Effector memory CD4-positive, alpha-beta T cell (primary cell): ENCODE data around the gene TRIM45.

Experiments
- DNase-seq, 3 donors: peaks; one replicate each; pipeline ENCODE4 v3.0.0-alpha.2; 2020
- H3K27ac ChIP-seq: 2 replicates; pipeline ENCODE4 v1.7.0; 2013; ENCODE audit warnings: mild to moderate bottlenecking, low read length, moderate library complexity; ENCODE audit not compliant: insufficient read depth, poor library complexity, severe bottlenecking
- H3K27me3 ChIP-seq: replicated peaks from 2 replicates; pipeline ENCODE4 v1.7.0; 2013; ENCODE audit warnings: mild to moderate bottlenecking, low read length; ENCODE audit not compliant: insufficient read depth, control insufficient read depth, poor library complexity, severe bottlenecking
- H3K36me3 ChIP-seq: 2 replicates; pipeline ENCODE4 v1.7.0; 2013; ENCODE audit warnings: mild to moderate bottlenecking, low read length, moderate library complexity; ENCODE audit not compliant: control insufficient read depth, insufficient read depth
- H3K4me1 ChIP-seq: 2 replicates; pipeline ENCODE4 v1.7.0; 2013; ENCODE audit warnings: low read length, mild to moderate bottlenecking; ENCODE audit not compliant: control insufficient read depth, insufficient read depth, poor library complexity, severe bottlenecking
- H3K4me3 ChIP-seq: 2 replicates; pipeline ENCODE4 v1.7.0; 2013; ENCODE audit warnings: low read length, low read depth, mild to moderate bottlenecking; ENCODE audit not compliant: insufficient read depth, poor library complexity, severe bottlenecking
- H3K9me3 ChIP-seq: 2 replicates; pipeline ENCODE4 v1.7.0; 2013; ENCODE audit warnings: mild to moderate bottlenecking, low read length, moderate library complexity; ENCODE audit not compliant: control insufficient read depth

TRIM45 gene

DNA sequence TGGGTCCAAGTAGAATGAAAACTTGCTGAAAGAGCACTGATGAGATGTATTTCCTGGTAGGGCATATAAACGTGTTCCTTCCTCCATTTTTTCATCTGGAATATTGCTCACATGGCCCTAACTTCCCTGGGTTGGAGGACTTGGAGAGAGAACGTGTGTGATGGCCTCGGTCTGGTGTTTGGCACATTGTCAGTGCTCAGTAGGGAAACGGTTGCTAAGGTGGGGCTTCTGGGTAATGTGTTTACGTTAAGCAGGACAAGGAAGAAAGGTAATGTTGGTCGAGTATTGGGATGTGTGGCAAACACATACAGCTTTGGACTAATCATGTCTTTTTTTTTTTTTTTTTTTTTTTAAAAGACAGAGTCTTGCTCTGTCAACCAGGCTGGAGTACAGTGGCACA is 55.2 kb downstream of the TRIM45 start:
- Histone ChIP-seq H3K4me3 (no peak overlapping the region), H3K36me3 (no peaks in the 10 kb centered on the region), H3K9me3 (no peaks in the 10 kb centered on the region), H3K27ac (no peak overlapping the region), H3K4me1 (no peaks in the 10 kb centered on the region), H3K27me3 (no peaks in the 10 kb centered on the region)
- no peak for DNase-seq

DNA sequence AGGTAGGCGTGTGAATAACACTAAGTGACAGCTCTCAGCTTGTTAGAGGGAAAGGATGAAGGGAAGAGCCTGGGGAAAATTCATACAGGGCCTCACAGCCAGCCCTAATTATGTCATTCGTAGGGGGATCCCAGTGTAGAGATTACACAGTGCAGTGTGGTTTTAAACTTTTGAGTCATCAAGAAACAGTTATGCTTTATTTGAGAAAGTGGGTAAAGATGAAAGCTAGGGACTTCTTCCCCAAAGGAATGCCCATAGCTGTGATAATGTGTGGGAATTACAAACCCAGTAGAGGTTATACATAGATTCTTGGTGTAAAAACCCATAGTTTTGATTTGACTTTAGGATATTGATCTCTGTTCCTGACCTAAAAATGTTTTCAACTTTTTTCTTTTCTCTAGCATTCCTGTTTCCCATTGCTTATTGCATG is 59.5 kb downstream of the TRIM45 start:
- peak in 1 of 3 donors; percentile 2 for DNase-seq
- no peak overlapping the region for H3K27ac ChIP-seq
- no peaks in the 10 kb centered on the region for H3K36me3 ChIP-seq
- no peaks in the 10 kb centered on the region for H3K9me3 ChIP-seq
- no peak overlapping the region for H3K4me3 ChIP-seq
- no peaks in the 10 kb centered on the region for H3K27me3 ChIP-seq
- H3K4me1 ChIP-seq = peaks cover 7% of the 10 kb centered on the region
